Measurements from ENCODE around the gene IQCE.
"Not testable (repeated sequence)": the region's sequence is repeated elsewhere in the genome, so short reads cannot be mapped to it uniquely, and the experiment has no call there.

IQCE gene

GRCh38 chr7:2521952-2522591 is 36.7 kb upstream of the IQCE start:
- DNase-seq (ENCODE audit: low spot score) = no peak

GRCh38 chr7:2522780-2523433 is 35.9 kb upstream of the IQCE start:
- DNase-seq (ENCODE audit: low spot score) = no peak

GRCh38 chr7:2523461-2523936 is 35.3 kb upstream of the IQCE start:
- DNase-seq (ENCODE audit: low spot score) = no peak

- peak; percentile 94 for DNase-seq (ENCODE audit: low spot score)
Observed at GRCh38 chr7:2523941-2524807, 34.6 kb upstream of the IQCE start.

GRCh38 chr7:2524808-2525657 is 33.7 kb upstream of the IQCE start:
- DNase-seq (ENCODE audit: low spot score) = no peak

- DNase-seq (ENCODE audit: low spot score) = no peak
Observed at GRCh38 chr7:2525658-2526630, 32.8 kb upstream of the IQCE start.

- no peak for DNase-seq (ENCODE audit: low spot score)
Observed at GRCh38 chr7:2526659-2527504, 31.9 kb upstream of the IQCE start.

GRCh38 chr7:2527505-2528467 is 31.0 kb upstream of the IQCE start:
- no peak for DNase-seq (ENCODE audit: low spot score)

GRCh38 chr7:2528481-2529095 is 30.2 kb upstream of the IQCE start:
- DNase-seq (ENCODE audit: low spot score) = no peak

GRCh38 chr7:2529161-2530070 is 29.4 kb upstream of the IQCE start:
- DNase-seq (ENCODE audit: low spot score) = peak; percentile 76

- DNase-seq (ENCODE audit: low spot score) = peak; percentile 69
Observed at GRCh38 chr7:2530071-2530987, 28.4 kb upstream of the IQCE start.

GRCh38 chr7:2530994-2531795 is 27.6 kb upstream of the IQCE start:
- not testable (repeated sequence) for DNase-seq (ENCODE audit: low spot score)

GRCh38 chr7:2531796-2532110 is 27.0 kb upstream of the IQCE start:
- DNase-seq (ENCODE audit: low spot score) = not testable (repeated sequence)

- not testable (repeated sequence) for DNase-seq (ENCODE audit: low spot score)
Observed at GRCh38 chr7:2532199-2532772, 26.5 kb upstream of the IQCE start.

GRCh38 chr7:2532816-2533215 is 26.0 kb upstream of the IQCE start:
- DNase-seq (ENCODE audit: low spot score) = not testable (repeated sequence)
